ENCODE data around the gene KIF5A.

KIF5A gene

GRCh38 chr12:57620936-57621496 lies 71.2 kb downstream of the KIF5A start:
- Mint-ChIP-seq H3K27me3 (peaks cover 58% of the 10 kb centered on the region), H3K27ac (no peak overlapping the region), H3K4me3 (peak overlapping the region; percentile 70), H3K4me1 (peaks cover 37% of the 10 kb centered on the region), H3K36me3 (no peaks in the 10 kb centered on the region), H3K9me3 (no peaks in the 10 kb centered on the region)
- ATAC-seq (ENCODE audit: low read depth): peak; percentile 26
- no peak for DNase-seq (ENCODE audit: low spot score in 2 of 2)

GRCh38 chr12:57621497-57622292 lies 71.9 kb downstream of the KIF5A start:
- Mint-ChIP-seq H3K4me3 (peak overlapping the region; percentile 70), H3K4me1 (peaks cover 32% of the 10 kb centered on the region), H3K9me3 (no peaks in the 10 kb centered on the region), H3K27ac (no peak overlapping the region), H3K27me3 (peaks cover 55% of the 10 kb centered on the region), H3K36me3 (no peaks in the 10 kb centered on the region)
- DNase-seq (ENCODE audit: low spot score in 2 of 2) (peak in 1 of 2 donors; percentile 70), ATAC-seq (ENCODE audit: low read depth) (peak; percentile 73)

GRCh38 chr12:57622293-57623245 lies 72.7 kb downstream of the KIF5A start:
- no peaks in the 10 kb centered on the region for H3K9me3 Mint-ChIP-seq
- DNase-seq (ENCODE audit: low spot score in 2 of 2) (no peak), ATAC-seq (ENCODE audit: low read depth) (no peak)
- H3K27ac Mint-ChIP-seq: no peak overlapping the region
- peak overlapping the region; percentile 70 for H3K4me3 Mint-ChIP-seq
- peaks cover 37% of the 10 kb centered on the region for H3K4me1 Mint-ChIP-seq
- H3K27me3 Mint-ChIP-seq: peaks cover 59% of the 10 kb centered on the region
- no peaks in the 10 kb centered on the region for H3K36me3 Mint-ChIP-seq

- Mint-ChIP-seq H3K4me3 (no peak overlapping the region), H3K9me3 (no peaks in the 10 kb centered on the region), H3K4me1 (peaks cover 37% of the 10 kb centered on the region), H3K27ac (no peak overlapping the region), H3K27me3 (peaks cover 59% of the 10 kb centered on the region), H3K36me3 (no peaks in the 10 kb centered on the region)
- no peak for ATAC-seq (ENCODE audit: low read depth)
- no peak for DNase-seq (ENCODE audit: low spot score in 2 of 2)
These were observed 73.5 kb downstream of the KIF5A start for GRCh38 chr12:57623385-57623784.

GRCh38 chr12:57623811-57624390 lies 74.1 kb downstream of the KIF5A start:
- no peak overlapping the region for H3K27ac Mint-ChIP-seq
- H3K4me1 Mint-ChIP-seq: peaks cover 36% of the 10 kb centered on the region
- no peak for DNase-seq (ENCODE audit: low spot score in 2 of 2)
- no peak for ATAC-seq (ENCODE audit: low read depth)
- H3K27me3 Mint-ChIP-seq: peaks cover 62% of the 10 kb centered on the region
- H3K9me3 Mint-ChIP-seq: no peaks in the 10 kb centered on the region
- H3K36me3 Mint-ChIP-seq: no peaks in the 10 kb centered on the region
- no peak overlapping the region for H3K4me3 Mint-ChIP-seq

- H3K36me3 Mint-ChIP-seq: no peaks in the 10 kb centered on the region
- H3K9me3 Mint-ChIP-seq: no peaks in the 10 kb centered on the region
- peaks cover 63% of the 10 kb centered on the region for H3K27me3 Mint-ChIP-seq
- no peak for ATAC-seq (ENCODE audit: low read depth)
- H3K27ac Mint-ChIP-seq: no peak overlapping the region
- DNase-seq (ENCODE audit: low spot score in 2 of 2): no peak
- H3K4me3 Mint-ChIP-seq: no peak overlapping the region
- peaks cover 31% of the 10 kb centered on the region for H3K4me1 Mint-ChIP-seq
These were observed 74.8 kb downstream of the KIF5A start for GRCh38 chr12:57624441-57625220.

DNA sequence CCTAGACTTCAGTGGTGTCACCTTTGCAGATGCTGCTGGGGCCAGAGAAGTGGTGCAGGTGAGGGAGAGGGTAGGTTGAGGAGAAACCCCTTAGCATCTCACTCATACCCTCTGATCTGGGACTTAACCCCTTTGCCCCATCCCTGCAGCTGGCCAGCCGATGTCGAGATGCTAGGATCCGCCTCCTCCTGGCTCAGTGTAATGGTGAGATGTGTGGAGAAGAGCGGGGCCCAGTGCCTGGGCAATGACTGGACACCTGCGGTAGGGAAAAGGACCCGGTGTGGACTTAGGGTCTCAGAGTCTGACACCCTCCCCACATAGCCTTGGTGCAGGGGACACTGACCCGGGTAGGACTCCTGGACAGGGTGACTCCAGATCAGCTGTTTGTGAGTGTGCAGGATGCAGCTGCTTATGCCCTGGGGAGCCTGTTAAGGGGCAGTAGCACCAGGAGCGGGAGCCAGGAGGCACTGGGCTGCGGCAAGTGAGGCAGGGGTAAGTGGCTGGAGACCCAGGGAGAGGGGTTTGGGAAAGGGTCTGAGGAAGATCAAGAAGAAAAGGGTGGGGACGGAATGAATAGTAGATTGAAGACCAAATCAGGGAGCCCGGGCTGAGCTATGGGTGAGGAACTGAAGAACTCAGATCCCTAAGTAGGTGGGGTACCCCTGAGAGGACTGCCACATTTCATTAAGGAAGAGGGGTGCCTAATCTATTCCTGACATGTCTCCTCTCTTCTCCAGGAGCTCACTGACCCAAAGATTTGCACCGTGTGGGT lies 75.6 kb downstream of the KIF5A start:
- H3K27ac Mint-ChIP-seq: no peak overlapping the region
- peaks cover 63% of the 10 kb centered on the region for H3K27me3 Mint-ChIP-seq
- no peaks in the 10 kb centered on the region for H3K9me3 Mint-ChIP-seq

GRCh38 chr12:57626111-57626920 lies 76.5 kb downstream of the KIF5A start:
- peaks cover 19% of the 10 kb centered on the region for H3K4me1 Mint-ChIP-seq
- no peaks in the 10 kb centered on the region for H3K36me3 Mint-ChIP-seq
- H3K4me3 Mint-ChIP-seq: no peak overlapping the region

More for the DNA sequence above, 75.6 kb downstream of the KIF5A start:
- H3K4me1 Mint-ChIP-seq: peaks cover 28% of the 10 kb centered on the region
- H3K4me3 Mint-ChIP-seq: no peak overlapping the region
- DNase-seq (ENCODE audit: low spot score in 2 of 2) (no peak), ATAC-seq (ENCODE audit: low read depth) (no peak)
- H3K36me3 Mint-ChIP-seq: no peaks in the 10 kb centered on the region

GRCh38 chr12:57626921-57627445 lies 77.1 kb downstream of the KIF5A start:
- Mint-ChIP-seq H3K36me3 (no peaks in the 10 kb centered on the region), H3K4me3 (peak overlapping the region; percentile 47), H3K4me1 (peaks cover 13% of the 10 kb centered on the region), H3K9me3 (no peaks in the 10 kb centered on the region), H3K27me3 (peaks cover 63% of the 10 kb centered on the region), H3K27ac (no peak overlapping the region)
- ATAC-seq (ENCODE audit: low read depth) (no peak), DNase-seq (ENCODE audit: low spot score in 2 of 2) (no peak)

More at GRCh38 chr12:57626111-57626920, 76.5 kb downstream of the KIF5A start:
- Mint-ChIP-seq H3K27ac (no peak overlapping the region), H3K9me3 (no peaks in the 10 kb centered on the region), H3K27me3 (peaks cover 61% of the 10 kb centered on the region)
- ATAC-seq (ENCODE audit: low read depth): no peak
- no peak for DNase-seq (ENCODE audit: low spot score in 2 of 2)

GRCh38 chr12:57627501-57628279 lies 77.8 kb downstream of the KIF5A start:
- Mint-ChIP-seq H3K27ac (no peak overlapping the region), H3K36me3 (no peaks in the 10 kb centered on the region), H3K9me3 (no peaks in the 10 kb centered on the region), H3K4me1 (peaks cover 13% of the 10 kb centered on the region), H3K4me3 (peak overlapping the region; percentile 27), H3K27me3 (peaks cover 59% of the 10 kb centered on the region)
- ATAC-seq (ENCODE audit: low read depth) (peak; percentile 51), DNase-seq (ENCODE audit: low spot score in 2 of 2) (peak in 1 of 2 donors; percentile 18)

Data from memory B cell (primary cell).